GM12865 (cell line): ENCODE measurements around the gene GP9.
"Not testable (repeated sequence)": the region's sequence is repeated elsewhere in the genome, so short reads cannot be mapped to it uniquely, and the experiment has no call there.

ENCODE experiments used
- DNase-seq: peaks from one replicate; pipeline ENCODE4 v3.0.0; 2010; ENCODE audit warnings: low read depth
- H3K4me3 ChIP-seq: 2 replicates; pipeline ENCODE4 v1.5.1; 2011; ENCODE audit warnings: mild to moderate bottlenecking, low read depth, low read length, control low read depth
- TF ChIP-seq, protein P1 (sequence below): IDR thresholded peaks from 2 replicates; pipeline ENCODE4 v1.5.1; 2011; ENCODE audit warnings: low read length, control low read depth, low read depth, inconsistent platforms; ENCODE audit not compliant: insufficient read depth; ENCODE audit errors: missing control alignments

The GP9 gene

GRCh38 chr3:129104498-129105079, 44.0 kb downstream of the GP9 start:
- no peak for DNase-seq
- TF ChIP-seq, protein P1, sequence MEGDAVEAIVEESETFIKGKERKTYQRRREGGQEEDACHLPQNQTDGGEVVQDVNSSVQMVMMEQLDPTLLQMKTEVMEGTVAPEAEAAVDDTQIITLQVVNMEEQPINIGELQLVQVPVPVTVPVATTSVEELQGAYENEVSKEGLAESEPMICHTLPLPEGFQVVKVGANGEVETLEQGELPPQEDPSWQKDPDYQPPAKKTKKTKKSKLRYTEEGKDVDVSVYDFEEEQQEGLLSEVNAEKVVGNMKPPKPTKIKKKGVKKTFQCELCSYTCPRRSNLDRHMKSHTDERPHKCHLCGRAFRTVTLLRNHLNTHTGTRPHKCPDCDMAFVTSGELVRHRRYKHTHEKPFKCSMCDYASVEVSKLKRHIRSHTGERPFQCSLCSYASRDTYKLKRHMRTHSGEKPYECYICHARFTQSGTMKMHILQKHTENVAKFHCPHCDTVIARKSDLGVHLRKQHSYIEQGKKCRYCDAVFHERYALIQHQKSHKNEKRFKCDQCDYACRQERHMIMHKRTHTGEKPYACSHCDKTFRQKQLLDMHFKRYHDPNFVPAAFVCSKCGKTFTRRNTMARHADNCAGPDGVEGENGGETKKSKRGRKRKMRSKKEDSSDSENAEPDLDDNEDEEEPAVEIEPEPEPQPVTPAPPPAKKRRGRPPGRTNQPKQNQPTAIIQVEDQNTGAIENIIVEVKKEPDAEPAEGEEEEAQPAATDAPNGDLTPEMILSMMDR = no peak
- H3K4me3 ChIP-seq = no peak overlapping the region

GRCh38 chr3:129105862-129106261, 45.3 kb downstream of the GP9 start:
- TF ChIP-seq, protein P1 = no peak
- no peak for DNase-seq
- no peak overlapping the region for H3K4me3 ChIP-seq

GRCh38 chr3:129106320-129106719, 45.7 kb downstream of the GP9 start:
- TF ChIP-seq, protein P1 = no peak
- no peak overlapping the region for H3K4me3 ChIP-seq
- no peak for DNase-seq

- DNase-seq = no peak
- no peak overlapping the region for H3K4me3 ChIP-seq
- TF ChIP-seq, protein P1 = no peak
Measured at GRCh38 chr3:129106866-129107565, 46.4 kb downstream of the GP9 start.

DNA sequence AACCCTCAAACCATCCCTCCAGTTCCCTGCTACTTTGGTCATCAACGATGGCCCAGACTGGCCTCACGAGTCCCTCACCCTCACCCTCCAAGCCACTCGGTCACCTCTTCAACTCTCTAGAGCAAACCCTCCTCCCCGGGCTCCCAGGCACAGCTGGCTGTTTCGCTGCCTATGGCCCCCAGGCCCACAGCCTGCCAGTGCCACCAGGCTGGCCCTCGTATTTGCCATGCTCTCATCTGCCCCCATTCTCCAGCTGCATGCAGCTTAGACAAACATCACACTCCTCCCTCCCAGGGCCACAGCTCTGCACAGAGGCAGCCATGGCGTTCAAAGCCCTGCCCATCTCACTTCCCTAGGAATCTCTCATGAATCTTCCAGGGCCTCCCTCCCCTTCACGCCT, 47.2 kb downstream of the GP9 start:
- H3K4me3 ChIP-seq = no peak overlapping the region
- TF ChIP-seq, protein P1 = no peak
- no peak for DNase-seq

- not testable (repeated sequence) for DNase-seq, H3K4me3 ChIP-seq
Measured at GRCh38 chr3:129111076-129111780, 50.6 kb downstream of the GP9 start.
